PC-9 (cell line): ENCODE measurements around the gene CLN6.

ENCODE experiments used
- EZH2 ChIP-seq: fragments of 200-600 bp; sonication (generic); IDR thresholded peaks from 2 replicates; pipeline ENCODE4 v1.8.0; 2017; ENCODE audit warnings: antibody characterized with exemption, low read depth
- TF ChIP-seq, protein P1 (sequence below): fragments of 200-600 bp; sonication (generic); conservative IDR thresholded peaks from 2 replicates; pipeline ENCODE4 v1.6.1; 2017; ENCODE audit warnings: mixed run types, antibody characterized with exemption, mild to moderate bottlenecking, moderate library complexity

DNA sequence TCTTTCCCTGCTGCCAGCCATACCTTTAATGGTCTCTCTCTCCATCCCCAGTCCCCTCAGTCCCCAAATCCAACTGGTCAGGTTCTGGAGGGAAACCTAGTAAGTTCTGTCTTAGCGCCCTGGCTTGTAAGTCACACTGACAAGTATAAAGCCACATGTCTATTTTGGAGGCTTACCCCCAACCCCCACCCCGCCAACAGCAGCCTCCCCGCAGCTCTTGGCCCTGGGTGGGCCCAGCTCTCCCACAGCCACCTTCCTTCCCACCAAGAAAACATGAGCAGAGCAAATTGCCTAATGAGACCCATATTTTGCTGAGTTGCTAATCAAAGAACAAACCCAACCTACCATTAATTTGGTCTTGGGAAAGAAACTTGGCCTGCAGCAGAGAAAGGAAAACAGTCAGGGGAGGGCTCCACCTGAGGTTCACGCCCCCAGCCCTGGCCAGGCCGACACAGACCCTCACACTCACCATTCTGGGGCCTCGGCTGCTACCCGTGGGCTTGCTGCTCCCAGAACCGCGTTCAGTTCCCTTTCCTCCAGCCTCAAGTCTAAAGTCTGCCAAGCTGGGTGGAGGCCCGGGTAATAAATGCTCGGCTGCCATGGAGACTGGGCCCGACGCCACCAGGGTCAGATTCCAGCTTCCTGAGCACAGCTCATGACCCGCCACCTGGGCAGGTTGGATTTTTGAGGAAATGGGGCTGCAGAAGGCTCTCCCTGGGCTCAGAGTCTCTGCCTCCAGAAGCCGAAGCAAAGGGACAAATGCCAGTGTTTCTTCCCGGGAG, 24.6 kb downstream of the CLN6 start, which contains the start of gene CALML4:
- TF ChIP-seq, protein P1, sequence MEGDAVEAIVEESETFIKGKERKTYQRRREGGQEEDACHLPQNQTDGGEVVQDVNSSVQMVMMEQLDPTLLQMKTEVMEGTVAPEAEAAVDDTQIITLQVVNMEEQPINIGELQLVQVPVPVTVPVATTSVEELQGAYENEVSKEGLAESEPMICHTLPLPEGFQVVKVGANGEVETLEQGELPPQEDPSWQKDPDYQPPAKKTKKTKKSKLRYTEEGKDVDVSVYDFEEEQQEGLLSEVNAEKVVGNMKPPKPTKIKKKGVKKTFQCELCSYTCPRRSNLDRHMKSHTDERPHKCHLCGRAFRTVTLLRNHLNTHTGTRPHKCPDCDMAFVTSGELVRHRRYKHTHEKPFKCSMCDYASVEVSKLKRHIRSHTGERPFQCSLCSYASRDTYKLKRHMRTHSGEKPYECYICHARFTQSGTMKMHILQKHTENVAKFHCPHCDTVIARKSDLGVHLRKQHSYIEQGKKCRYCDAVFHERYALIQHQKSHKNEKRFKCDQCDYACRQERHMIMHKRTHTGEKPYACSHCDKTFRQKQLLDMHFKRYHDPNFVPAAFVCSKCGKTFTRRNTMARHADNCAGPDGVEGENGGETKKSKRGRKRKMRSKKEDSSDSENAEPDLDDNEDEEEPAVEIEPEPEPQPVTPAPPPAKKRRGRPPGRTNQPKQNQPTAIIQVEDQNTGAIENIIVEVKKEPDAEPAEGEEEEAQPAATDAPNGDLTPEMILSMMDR = no peak
- no peak for TF ChIP-seq EZH2
